ENCODE results near the gene ANGPTL7.
"Not testable (repeated sequence)": the region's sequence is repeated elsewhere in the genome, so short reads cannot be mapped to it uniquely, and the experiment has no call there.

ANGPTL7 gene, protein sequence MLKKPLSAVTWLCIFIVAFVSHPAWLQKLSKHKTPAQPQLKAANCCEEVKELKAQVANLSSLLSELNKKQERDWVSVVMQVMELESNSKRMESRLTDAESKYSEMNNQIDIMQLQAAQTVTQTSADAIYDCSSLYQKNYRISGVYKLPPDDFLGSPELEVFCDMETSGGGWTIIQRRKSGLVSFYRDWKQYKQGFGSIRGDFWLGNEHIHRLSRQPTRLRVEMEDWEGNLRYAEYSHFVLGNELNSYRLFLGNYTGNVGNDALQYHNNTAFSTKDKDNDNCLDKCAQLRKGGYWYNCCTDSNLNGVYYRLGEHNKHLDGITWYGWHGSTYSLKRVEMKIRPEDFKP

DNA sequence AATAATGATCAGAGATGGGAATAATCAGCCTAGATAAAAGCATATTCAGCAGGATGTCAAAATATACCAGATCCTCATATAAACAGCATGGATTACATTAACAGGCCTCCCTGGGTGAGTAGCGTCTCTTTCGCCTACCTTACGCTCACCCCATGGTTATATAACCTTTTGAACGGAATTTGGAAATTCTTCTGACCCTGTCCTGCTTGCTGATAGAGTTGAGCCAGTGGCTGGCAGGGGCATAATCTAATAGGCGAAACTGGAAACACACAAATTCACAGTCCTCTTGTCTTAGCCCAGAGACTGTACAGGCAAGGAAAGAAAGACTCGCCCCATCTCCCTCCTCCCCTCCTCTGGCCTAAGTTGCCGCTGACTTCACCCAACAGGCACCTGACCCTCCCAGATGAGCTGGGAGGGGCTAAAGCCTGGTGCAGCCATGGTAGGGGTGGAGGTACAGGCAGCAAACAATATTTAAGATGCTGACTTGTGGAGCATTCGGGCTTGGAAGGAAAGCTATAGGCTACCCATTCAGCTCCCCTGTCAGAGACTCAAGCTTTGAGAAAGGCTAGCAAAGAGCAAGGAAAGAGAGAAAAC is at the start of gene ANGPTL7:
TSS of gene ANGPTL7 (plus strand) at position 498 of the 594 bp plus-strand sequence. CDS start 225 bp downstream, outside the sequence.
- no peak for DNase-seq

DNA sequence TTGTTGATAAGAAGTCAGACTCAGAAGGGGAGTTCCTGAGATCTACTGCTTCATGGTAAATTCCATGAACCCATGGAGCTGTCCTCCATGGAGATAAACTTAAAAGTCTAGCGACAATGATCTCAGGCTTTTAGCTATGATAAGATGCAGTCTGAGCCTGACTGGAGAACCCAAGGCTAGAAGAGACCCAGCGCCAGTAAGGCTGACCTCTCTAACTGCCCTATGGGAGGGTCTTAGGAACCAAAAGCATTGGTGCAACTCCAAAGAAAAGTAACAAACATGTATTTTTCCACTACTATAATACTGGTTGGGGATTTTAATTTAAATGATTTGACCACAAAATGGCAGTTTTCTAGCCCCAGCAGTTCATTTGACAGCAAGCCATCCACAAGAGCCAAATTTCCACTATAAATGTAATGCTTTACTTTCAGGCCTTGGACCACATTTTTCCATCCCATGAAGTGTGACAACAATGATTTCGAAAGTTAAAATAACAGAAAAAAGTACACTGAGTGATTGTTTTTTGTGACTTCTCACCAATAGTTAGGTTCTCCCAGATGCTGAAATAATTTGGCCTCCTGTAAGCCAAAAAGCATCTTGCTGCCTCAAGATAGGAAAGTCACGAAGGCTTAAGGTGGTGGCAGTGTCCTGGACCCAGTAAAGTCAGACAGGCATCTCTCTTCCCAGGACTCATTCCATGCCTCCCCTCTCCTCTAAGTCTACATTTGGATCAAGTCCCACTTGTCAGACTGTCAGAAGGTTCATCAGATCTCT is 46.4 kb upstream of the ANGPTL7 start:
- DNase-seq: no peak

DNA sequence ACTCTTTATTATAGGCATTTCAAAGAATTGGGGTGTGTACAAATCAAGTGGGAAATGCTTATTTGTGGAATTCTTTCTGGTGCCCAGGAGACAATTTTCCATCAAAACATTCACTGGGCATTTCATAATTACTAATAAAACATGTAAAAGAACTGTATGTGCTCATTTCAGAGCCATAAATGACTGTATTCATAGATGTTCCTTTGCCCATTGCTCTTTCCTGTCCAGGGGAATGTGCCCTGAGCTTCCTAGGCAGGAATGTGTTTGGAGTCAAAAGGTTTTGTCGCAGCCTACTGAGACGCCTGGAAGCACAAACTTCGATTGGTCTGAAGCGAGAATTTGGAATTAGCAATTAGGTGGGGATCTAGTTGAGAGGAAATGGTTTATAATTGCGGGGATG is 45.8 kb upstream of the ANGPTL7 start:
- no peak for DNase-seq

DNA sequence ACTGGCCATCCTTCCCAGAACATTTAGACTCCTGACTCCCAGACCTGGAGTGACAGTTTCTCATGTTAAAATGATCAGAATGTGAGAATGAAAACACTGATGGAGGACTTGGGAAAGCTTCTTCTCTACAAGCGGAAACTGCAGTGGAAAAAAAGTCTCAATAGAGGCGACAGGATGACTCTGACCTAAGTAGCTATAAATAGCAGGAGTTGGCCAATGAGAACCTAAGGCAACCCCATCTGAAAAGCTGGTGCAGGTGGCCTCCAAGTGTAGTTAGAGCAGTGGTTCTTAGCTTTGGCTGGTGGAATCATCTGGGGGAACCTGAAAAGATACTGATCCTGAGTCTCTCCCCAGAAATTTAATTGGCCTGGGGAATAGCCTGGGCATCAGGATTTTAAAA is 45.2 kb upstream of the ANGPTL7 start:
- DNase-seq: no peak

DNA sequence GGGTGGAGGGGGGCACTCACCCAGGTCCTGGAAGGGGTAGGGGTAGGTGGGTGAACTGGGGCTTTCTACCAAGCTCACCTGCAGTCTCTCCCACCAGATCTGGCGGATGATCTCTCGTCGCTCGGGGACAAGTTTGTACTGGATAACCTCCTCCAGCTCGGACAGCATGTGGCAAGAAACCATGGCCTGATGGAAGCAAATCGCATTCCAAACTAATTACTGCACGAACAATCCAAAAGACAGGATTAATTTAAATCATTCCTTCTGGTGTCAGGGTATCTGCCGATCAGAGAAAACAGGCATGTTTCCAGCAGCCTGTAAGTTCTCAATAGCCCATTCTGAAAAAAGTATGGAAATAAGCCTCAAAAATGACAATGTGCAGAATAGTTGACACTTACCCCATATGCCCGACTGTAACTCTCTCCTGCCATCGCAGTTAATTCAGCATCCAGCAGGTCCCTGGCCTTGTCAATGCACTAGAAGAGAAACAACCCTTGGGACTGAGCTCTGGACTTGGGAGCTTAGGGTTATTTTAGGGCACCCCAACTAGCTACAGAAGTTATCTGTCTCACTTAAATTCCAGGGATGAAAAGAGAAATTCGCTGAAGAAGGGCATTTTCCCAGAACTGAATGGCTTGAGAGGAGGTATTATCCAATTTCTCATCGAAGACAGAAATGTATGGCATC is 44.4 kb upstream of the ANGPTL7 start:
- DNase-seq: no peak

DNA sequence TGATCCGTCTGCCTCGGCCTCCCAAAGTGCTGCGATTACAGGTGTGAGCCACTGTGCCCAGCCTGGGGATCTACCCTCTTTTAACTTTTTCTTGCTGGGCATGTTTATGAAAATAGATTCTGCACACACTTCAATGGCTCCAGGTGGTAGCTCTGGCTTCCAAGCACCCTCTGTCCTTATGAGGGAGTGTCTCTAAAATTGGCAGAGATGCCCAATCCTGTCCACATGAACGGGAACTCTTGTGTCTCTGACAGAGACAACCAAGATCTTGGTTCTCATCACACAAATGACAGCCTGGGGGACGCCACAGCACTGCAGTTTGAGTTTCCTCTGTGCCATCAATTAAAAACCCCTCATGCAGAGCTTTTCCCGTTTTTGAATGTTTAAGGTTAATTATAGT is 43.4 kb upstream of the ANGPTL7 start:
- no peak for DNase-seq

DNA sequence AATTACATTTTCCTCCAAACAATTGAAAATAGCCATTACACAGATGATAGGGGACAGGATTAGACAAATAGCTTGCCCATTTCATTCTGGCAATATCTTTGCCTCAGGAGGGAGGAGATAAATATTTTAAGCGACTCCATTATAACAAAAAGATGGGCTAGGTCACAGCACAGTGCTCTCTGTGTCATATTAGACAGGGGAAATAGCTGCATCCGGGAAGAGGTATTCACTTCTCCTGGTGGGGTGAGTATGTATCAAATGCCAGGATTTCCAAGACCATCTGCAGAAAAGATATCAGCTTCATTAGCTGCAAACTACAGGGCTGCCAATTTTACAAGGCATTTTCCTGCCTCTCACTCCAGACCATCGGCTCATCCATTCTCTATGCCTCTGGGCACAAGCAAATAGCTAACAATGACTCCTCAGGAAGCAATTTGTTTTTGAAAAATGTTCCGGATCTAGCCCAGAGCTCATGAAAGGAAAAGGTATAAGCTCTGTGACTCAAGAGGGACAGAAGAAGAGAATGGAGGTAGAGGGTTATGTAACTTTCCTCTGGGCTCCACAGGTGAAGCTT is 41.9 kb upstream of the ANGPTL7 start:
- DNase-seq: no peak

DNA sequence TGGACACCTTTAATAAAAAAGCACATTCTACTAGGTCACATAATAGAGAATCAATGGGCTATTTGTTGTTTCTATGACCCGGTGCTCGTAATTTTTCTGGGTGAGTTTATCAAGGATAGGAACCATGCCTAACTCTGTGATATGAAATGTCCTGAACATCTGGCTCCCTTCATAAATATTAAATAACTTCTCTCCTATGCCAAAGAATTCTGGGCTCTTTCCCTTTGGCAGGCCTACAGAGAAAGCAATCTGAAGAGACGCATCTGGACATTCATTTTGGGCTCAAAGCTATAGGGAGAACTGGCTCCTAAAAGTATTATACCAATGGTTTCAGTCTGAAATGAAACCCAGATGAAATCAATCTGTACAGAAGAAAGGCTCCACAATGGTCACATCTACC is 38.8 kb upstream of the ANGPTL7 start:
- DNase-seq: no peak

DNA sequence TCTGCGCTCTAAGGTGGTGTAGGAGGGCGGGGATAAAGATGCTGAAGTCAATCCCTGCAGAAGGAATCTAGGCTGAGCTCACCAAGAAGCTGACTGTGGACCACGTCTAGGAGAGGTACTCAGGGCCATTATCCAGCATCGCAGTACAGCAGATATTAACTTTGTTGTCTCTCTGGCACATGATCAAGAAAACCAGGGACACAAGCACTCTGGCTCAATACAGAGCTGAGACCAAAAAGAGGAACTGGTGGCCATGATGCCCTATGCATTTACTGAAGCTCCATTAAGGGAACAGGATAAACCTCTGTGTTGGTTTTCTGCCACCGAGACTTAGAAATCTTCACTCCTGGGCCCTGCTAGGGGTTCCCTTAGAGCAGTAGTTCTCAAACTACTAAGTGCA is 38.0 kb upstream of the ANGPTL7 start:
- no peak for DNase-seq

DNA sequence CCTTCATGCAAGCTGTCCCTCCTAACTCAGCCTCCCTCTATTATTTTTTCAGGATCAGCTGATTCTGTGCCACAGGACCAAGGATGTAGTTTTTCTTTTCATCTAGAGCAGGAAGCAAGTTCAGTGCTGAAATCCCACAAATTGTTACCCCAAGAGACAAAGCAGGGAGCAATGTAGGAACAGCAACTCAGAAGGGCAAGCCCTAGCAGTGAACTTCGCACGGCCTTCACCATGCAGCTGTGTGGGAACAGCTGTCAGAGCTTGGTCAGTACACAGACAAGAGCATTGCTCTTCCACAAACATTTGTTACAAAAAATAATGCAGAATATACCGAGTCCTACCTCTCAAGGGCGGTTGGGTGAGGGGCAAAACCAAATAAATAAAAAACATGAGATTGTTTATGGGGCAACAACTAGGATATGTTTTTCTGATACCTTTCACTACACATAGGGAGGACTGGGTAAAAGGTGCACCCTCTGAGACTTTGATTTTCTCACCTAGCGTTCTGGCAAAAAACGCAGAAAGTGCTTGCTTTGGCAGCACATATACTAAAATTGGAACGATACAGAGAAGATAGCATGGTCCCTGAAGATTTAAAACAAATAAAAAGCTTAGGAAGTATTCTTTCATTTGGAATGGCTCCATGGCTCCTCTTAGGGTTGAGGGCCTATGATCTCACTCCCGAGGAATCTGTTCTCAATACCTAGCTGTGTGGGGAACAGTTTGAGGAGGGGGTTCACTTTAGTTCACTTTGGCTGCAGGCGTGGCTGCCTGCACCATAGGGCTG is 37.1 kb upstream of the ANGPTL7 start:
- no peak for DNase-seq

DNA sequence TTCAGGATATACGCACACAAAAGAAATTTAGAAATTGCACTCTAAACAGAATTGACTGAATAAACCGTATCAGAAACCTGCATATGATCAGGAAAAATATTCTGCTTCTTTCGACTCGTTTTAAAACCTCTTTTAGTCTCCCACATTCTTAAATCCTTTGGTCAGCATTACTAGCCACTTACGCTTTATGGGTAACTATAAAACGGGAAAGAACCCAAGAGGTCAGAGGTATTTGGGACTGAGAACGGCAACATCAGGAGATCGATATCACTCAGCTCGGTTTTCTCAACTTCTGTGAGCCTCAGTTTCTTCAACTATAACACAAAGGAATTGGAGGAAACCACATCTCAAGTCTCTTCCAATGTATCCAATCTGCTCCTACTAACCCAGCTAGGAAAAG is 36.4 kb upstream of the ANGPTL7 start:
- DNase-seq: no peak

DNA sequence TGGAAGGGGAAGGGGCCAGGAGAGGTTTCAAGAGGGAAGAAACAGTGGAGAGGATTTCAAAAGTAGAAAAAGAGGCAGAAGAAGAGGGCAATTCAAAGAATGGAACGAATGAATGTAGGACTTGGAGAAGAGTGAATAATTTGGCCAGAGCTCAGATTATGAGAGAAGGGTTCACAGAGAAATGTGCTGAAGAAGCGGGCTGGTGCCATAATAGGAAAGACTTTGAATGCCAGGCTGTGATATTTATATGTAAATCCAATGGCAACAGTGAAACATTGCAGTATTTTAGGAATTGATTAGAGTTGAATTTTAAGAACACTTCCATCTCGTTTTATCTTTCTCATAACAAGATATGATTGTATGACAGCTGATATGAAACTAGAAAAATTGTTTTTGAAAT is 36.0 kb upstream of the ANGPTL7 start:
- no peak for DNase-seq

DNA sequence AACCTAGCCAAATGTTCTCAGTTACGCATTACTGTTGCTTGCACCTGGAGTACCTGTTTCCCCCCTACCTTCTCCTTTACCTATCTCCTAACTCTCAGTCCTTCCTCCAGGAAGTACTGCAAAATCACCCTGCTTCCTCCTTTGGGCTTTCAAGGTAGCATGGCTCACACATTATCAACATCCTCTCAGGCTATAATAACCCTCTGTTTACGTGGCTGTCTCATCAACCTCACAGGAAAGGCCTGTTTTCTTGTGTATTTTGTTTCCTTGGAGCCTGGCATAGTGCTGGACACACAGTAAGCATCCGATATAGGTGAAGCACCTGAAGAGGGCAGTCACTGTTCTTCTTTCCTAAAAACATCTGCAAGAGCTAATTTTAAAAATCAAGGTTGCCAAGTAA is 32.7 kb upstream of the ANGPTL7 start:
- no peak for DNase-seq

DNA sequence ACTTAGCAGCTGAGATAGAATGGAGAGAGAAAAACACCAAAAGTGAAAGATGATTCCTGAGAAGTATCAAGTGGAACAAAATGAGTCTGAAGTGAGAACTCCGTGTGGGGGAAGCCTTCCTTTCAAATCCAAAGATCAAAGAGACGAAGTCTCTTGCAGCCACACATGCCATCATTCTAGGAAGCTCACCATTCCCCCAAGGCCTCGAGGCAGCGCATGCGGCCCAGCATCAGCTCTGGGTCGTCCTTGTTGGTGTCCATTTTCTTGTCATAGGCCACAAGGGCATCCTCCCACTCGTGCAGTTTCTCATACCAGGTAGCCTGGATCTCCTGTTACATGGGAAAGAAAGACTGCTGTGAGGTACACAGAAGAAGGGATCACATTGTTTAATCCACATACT is 32.2 kb upstream of the ANGPTL7 start:
- peak; percentile 44 to 46 for DNase-seq

DNA sequence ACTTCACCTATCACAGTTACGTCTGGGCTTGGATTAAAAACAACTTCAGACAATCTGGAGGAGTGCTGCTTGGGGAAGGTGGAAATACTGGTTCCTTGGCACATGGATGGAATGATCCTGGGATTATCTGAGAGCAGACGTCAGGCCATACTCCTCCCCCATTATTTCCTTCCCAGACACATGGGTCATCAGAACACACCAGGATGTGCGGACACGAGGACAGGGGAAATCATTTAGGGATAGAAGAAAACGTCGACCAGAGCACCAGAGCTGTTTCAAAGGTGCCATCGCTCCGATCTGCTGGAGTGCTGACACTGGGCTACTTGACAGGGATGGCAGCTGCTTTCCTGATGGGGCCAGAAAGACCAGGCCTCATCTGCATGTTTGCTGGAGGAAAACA is 31.8 kb upstream of the ANGPTL7 start:
- no peak for DNase-seq

DNA sequence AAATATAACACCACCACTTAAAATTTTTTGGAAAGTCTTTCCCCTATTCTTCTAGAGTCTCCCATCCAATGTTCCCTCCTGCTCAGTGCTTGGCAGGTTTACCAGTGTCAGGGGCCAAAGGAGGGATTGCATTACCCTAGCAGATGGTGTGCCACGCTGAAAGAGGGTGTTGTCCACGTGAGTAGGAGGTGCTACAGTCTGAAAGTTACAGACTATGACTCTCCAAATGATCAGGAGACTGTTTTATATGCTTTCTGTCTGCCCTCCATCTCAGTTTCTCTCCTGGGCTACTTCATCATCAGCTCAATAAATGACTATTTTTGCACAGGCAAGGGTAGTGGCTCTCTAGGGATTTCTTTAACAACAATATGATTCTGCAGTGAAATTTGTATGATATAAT is 31.3 kb upstream of the ANGPTL7 start:
- DNase-seq: no peak

DNA sequence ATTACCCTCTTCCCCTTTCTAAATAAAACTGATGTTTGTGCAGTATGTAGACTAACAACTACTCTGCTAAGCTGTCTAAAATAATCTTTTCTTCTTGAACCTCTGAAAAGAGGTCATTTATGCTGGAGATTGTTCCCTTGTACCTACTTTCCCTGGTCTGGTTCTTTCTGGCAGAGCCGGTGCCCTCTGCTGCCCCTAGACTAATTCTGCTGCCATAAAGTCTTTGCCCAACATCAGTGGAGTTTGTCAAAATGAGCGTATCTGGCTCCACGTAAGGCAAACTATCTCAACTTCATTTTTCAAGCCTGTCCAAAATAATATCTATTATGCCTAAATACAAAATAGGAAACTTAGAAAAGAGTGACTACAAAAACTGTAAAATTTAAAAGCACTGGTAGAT is 30.9 kb upstream of the ANGPTL7 start:
- DNase-seq: no peak

DNA sequence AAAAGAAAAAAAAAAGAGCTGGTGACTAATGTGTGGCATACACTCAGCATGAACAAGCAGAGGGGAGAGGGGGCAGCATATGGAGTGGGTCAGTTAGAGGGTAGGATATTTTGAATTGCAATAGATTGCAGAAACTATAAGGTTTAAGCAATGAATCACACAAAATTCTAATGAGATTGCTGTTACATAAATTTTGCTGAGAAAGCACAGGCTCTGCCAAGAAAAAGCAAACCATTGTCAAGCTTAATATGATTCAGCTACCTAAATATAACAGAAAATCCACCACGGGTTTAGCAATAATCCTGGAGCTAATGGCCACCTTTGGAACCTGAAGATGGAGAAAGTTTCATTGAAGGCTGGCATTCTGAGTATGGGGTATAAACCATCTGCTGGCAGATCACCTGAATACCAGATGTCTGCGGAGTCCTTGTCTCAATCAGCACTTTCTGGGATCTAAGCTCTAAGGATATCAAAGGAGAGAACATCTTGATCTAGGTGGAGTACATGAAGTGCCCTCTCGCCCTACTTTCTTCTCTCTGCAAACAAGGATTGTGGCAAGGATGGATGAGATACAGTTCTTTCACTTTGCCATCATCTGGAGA is 30.3 kb upstream of the ANGPTL7 start:
- no peak for DNase-seq

DNA sequence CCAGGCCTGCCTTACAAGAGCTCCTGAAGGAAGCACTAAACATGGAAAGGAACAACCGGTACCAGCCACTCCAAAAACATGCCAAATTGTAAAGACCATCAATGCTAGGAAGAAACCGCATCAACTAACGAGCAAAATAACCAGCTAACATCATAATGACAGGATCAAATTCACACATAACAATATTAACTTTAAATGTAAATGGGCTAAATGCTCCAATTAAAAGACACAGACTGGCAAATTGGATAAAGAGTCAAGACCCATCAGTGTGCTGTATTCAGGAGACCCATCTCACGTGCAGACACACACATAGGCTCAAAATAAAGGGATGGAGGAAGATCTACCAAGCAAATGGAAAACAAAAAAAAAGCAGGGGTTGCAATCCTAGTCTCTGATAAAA is 26.4 kb upstream of the ANGPTL7 start:
- not testable (repeated sequence) for DNase-seq

DNA sequence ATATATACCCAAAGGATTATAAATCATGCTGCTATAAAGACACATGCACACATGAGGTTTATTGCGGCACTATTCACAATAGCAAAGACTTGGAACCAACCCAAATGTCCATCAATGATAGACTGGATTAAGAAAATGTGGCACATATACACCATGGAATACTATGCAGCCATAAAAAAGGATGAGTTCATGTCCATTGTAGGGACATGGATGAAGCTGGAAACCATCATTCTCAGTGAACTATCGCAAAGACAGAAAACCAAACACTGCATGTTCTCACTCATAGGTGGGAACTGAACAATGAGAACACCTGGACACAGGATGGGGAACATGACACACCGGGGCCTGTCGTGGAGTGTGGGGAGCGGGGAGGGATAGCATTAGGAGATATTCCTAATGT is 22.4 kb upstream of the ANGPTL7 start:
- not testable (repeated sequence) for DNase-seq

DNA sequence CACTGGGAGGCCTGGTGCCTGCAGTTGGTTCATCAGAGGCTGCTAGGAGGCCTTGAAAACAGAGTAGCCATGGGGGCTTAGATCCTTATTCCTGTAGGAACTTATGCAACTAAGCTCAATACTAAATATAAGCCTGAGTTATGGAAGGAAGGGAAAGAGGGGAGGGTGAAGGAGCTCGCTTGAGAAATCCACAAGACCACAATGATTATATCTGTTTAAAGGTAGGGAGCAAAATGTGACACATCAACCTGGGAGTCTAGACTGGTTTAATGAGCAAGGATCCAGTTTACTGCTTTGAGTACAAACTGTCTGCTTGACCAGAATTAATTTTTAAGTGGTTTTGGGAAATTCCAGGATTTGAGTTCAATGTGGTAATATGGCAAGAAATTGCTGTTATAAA is 20.4 kb upstream of the ANGPTL7 start:
- no peak for DNase-seq

DNA sequence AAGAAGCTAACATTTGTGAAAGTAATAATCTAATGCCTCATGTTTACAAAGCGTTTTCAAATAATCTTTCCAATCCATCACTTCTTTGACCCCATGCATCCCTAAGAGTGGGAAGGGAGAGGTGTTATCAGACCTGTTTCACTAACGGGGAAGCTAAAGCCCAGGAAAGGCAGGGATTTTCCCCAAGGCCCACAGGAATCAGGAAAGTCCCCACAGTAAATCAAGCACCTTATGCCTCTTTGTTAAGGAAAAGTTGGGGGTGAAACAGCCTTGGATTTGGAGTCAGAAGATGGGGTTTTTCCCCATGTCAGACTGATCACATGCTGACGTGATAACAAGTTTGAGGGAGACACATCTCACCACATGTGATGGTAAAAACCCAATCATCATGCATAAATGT is 20.0 kb upstream of the ANGPTL7 start:
- DNase-seq: no peak
